H9 (cell line): Measurements from ENCODE around the gene VSIG2. TPM values are rescaled to one million over a fixed set of nuclear protein-coding genes. Genes with fewer than 3 reads are reported as not detected.

Source experiments
- DNase-seq: peaks from one replicate; pipeline ENCODE4 v3.0.0-alpha.2; 2017
- H2AFZ ChIP-seq: one replicate; pipeline ENCODE4 v1.6.1; 2013; ENCODE audit warnings: mild to moderate bottlenecking, low read length, control low read depth, moderate library complexity
- H2AK5ac ChIP-seq: 2 replicates; pipeline ENCODE4 v1.6.1; 2013; ENCODE audit warnings: low read length, control low read depth, mixed read lengths; ENCODE audit not compliant: insufficient read length
- H2BK120ac ChIP-seq: one replicate; pipeline ENCODE4 v1.6.1; 2013; ENCODE audit warnings: low read depth, mild to moderate bottlenecking, low read length, control low read depth, inconsistent platforms; ENCODE audit not compliant: poor library complexity, severe bottlenecking
- H2BK12ac ChIP-seq: 2 replicates; pipeline ENCODE4 v1.6.1; 2013; ENCODE audit warnings: low read length, control low read depth, mixed read lengths, low read depth; ENCODE audit not compliant: insufficient read length
- H2BK15ac ChIP-seq: 2 replicates; pipeline ENCODE4 v1.6.1; 2013; ENCODE audit warnings: low read depth, low read length, control low read depth
- H2BK20ac ChIP-seq: one replicate; pipeline ENCODE4 v1.6.1; 2013; ENCODE audit warnings: low read depth, mild to moderate bottlenecking, low read length, control low read depth, inconsistent platforms; ENCODE audit not compliant: poor library complexity, severe bottlenecking
- H2BK5ac ChIP-seq: 2 replicates; pipeline ENCODE4 v1.6.1; 2013; ENCODE audit warnings: low read length, control low read depth, mixed read lengths; ENCODE audit not compliant: insufficient read length
- H3K14ac ChIP-seq: 2 replicates; pipeline ENCODE4 v1.6.1; 2013; ENCODE audit warnings: low read length, control low read depth; ENCODE audit not compliant: insufficient read depth
- H3K18ac ChIP-seq: 2 replicates; pipeline ENCODE4 v1.6.1; 2013; ENCODE audit warnings: low read depth, mild to moderate bottlenecking, mixed read lengths, low read length, control low read depth; ENCODE audit not compliant: insufficient read length
- H3K23ac ChIP-seq: 2 replicates; pipeline ENCODE4 v1.6.1; 2013; ENCODE audit warnings: low read length, control low read depth, mixed read lengths, low read depth; ENCODE audit not compliant: insufficient read length
- H3K23me2 ChIP-seq: 2 replicates; pipeline ENCODE4 v1.6.1; 2013; ENCODE audit warnings: low read depth, mild to moderate bottlenecking, mixed read lengths, low read length, control low read depth; ENCODE audit not compliant: insufficient read length, poor library complexity, severe bottlenecking
- H3K27ac ChIP-seq: 2 replicates; pipeline ENCODE4 v1.5.1; 2013; ENCODE audit warnings: low read length, control low read depth, mixed read lengths, low read depth; ENCODE audit not compliant: insufficient read length
- H3K27me3 ChIP-seq: 2 replicates; pipeline ENCODE4 v1.6.1; 2013; ENCODE audit warnings: low read length, control low read depth, inconsistent platforms; ENCODE audit not compliant: insufficient read depth
- H3K4ac ChIP-seq: 2 replicates; pipeline ENCODE4 v1.6.1; 2013; ENCODE audit warnings: low read depth, mild to moderate bottlenecking, control low read depth, inconsistent platforms, low read length, moderate library complexity
- H3K4me1 ChIP-seq: 2 replicates; pipeline ENCODE4 v1.6.1; 2013; ENCODE audit warnings: low read length, control low read depth, inconsistent platforms; ENCODE audit not compliant: insufficient read depth
- H3K4me2 ChIP-seq: 2 replicates; pipeline ENCODE4 v1.6.1; 2013; ENCODE audit warnings: low read length, control low read depth, mixed read lengths; ENCODE audit not compliant: insufficient read length, insufficient read depth
- H3K56ac ChIP-seq: 2 replicates; pipeline ENCODE4 v1.6.1; 2013; ENCODE audit warnings: low read depth, mild to moderate bottlenecking, mixed read lengths, low read length, control low read depth; ENCODE audit not compliant: insufficient read length
- H3K79me1 ChIP-seq: 2 replicates; pipeline ENCODE4 v1.6.1; 2013; ENCODE audit warnings: low read depth, mild to moderate bottlenecking, moderate library complexity, low read length, control low read depth, inconsistent platforms; ENCODE audit not compliant: insufficient read depth, poor library complexity, severe bottlenecking
- H3K79me2 ChIP-seq: 2 replicates; pipeline ENCODE4 v1.6.1; 2013; ENCODE audit warnings: low read length, control low read depth, inconsistent platforms; ENCODE audit not compliant: insufficient read depth
- H3K9ac ChIP-seq: 2 replicates; pipeline ENCODE4 v1.6.1; 2013; ENCODE audit warnings: low read length, control low read depth, mixed read lengths; ENCODE audit not compliant: insufficient read length; ENCODE audit errors: extremely low read depth
- H3K9me3 ChIP-seq: one replicate; pipeline ENCODE4 v1.6.1; 2013; ENCODE audit warnings: low read depth, low read length, inconsistent platforms; ENCODE audit not compliant: control insufficient read depth
- H3T11ph ChIP-seq: one replicate; pipeline ENCODE4 v1.6.1; 2013; ENCODE audit warnings: mild to moderate bottlenecking, low read length, control low read depth, inconsistent platforms
- H4K20me1 ChIP-seq: one replicate; pipeline ENCODE4 v1.6.1; 2013; ENCODE audit not compliant: control insufficient read depth, insufficient read length, insufficient read depth
- H4K5ac ChIP-seq: 2 replicates; pipeline ENCODE4 v1.6.1; 2013; ENCODE audit warnings: low read depth, mild to moderate bottlenecking, mixed read lengths, low read length, control low read depth; ENCODE audit not compliant: insufficient read length
- H4K8ac ChIP-seq: replicated peaks from 2 replicates; pipeline ENCODE4 v1.6.1; 2013; ENCODE audit warnings: low read length, control low read depth, mixed read lengths, low read depth; ENCODE audit not compliant: insufficient read length
- H4K91ac ChIP-seq: 2 replicates; pipeline ENCODE4 v1.6.1; 2013; ENCODE audit warnings: low read depth, mild to moderate bottlenecking, moderate library complexity, mixed read lengths, low read length, control low read depth; ENCODE audit not compliant: insufficient read length
- H3K27ac Mint-ChIP-seq, 3 experiments: 2 replicates in 2 of 3; 3 replicates in 1 of 3; pipeline ENCODE4 v1.8.0; 2020 to 2021; ENCODE audit warnings: mixed read lengths in 3 of 3, mild to moderate bottlenecking in 1 of 3, moderate library complexity in 1 of 3
- H3K27me3 Mint-ChIP-seq: 2 replicates; pipeline ENCODE4 v1.8.0; 2021; ENCODE audit warnings: low read depth, mild to moderate bottlenecking, moderate library complexity, mixed read lengths
- H3K36me3 Mint-ChIP-seq, 3 experiments: 2 replicates in 2 of 3; 3 replicates in 1 of 3; pipeline ENCODE4 v1.8.0; 2020 to 2021; ENCODE audit warnings: low read depth in 3 of 3, mixed read lengths in 3 of 3; ENCODE audit not compliant: insufficient read depth in 1 of 3
- H3K4me1 Mint-ChIP-seq, 2 experiments: 2 replicates each; pipeline ENCODE4 v1.8.0; 2020; ENCODE audit warnings: mixed read lengths in 2 of 2
- H3K4me3 Mint-ChIP-seq, 2 experiments: 2 replicates in 1 of 2; 3 replicates in 1 of 2; pipeline ENCODE4 v1.8.0; 2020 to 2021; ENCODE audit warnings: mild to moderate bottlenecking in 2 of 2, mixed read lengths in 2 of 2, moderate library complexity in 1 of 2
- H3K9me3 Mint-ChIP-seq, 2 experiments: 2 replicates in 1 of 2; 3 replicates in 1 of 2; pipeline ENCODE4 v1.8.0; 2020; ENCODE audit warnings: mild to moderate bottlenecking in 2 of 2, mixed read lengths in 2 of 2, moderate library complexity in 1 of 2
- WGBS: extraction: QIAGEN DNeasy Blood & Tissue Kit; methylation state at CpG from one replicate; pipeline ENCODE4 v1.1.7; 2013; ENCODE audit warnings: missing lambda C conversion rate, low lambda C conversion rate, mixed read lengths; ENCODE audit not compliant: insufficient read length; ENCODE audit errors: extremely low coverage; 5-methylcytosine and 5-hydroxymethylcytosine counted together
- total RNA-seq: library from RNA; stranded (reverse); gene quantifications from 2 replicates; pipeline ENCODE4 v1.2.1, GENCODE V29; 2021
- TF ChIP-seq, protein P1 (sequence below): fragments of 200-600 bp; sonication (generic); conservative IDR thresholded peaks from 3 replicates; pipeline ENCODE4 v1.8.0; 2021; ENCODE audit warnings: antibody characterized with exemption, mild to moderate bottlenecking

Gene VSIG2
- total RNA-seq, 1 experiment from 2014 or later: not detected

DNA sequence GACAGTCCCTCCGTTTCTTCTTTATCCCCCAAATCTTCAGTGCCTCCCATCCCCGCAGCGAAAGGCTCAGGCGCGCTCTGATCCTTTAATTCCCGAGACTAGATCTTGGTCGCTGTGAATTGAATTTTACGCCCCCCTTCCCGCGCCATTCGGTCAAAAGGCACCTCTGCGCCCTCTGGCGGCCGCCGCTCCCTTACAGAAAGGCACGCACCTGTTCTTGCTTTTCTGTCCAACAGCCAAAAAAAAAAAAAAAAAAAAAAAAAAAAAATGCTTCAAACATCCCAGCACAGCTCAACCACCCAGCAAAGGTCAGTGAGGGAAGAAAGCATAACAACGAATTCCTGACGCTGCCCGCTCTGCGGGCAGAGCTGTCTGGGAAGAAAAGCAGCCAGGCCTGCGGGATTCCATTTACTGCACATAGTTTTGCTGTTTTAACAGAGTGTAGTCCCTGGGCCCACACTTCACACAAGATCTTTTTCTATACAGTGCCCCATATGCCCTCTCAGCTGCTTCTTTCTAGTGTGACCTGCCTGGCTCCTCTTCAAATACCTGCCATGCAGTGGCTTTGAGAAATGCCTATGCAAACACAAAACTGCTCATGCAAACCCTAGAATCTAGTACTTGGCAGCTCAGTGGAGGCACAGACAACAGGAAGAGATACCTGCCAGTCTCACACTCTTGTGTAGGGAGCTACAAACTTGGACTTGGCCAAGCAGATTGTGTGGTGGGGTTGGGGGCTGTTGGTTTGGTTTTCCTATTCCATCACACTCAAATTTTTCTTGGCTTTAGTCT lies 11.3 kb upstream of the VSIG2 start:
- Histone ChIP-seq H2BK120ac (no peak overlapping the region), H2AK5ac (no peak overlapping the region), H2BK15ac (no peak overlapping the region), H3K9me3 (no peaks in the 10 kb centered on the region), H3K23ac (no peak overlapping the region), H3K9ac (no peak overlapping the region), H2BK20ac (no peak overlapping the region), H3T11ph (no peak overlapping the region), H3K56ac (no peak overlapping the region), H3K23me2 (peaks cover 24% of the 10 kb centered on the region), H2BK12ac (no peak overlapping the region), H4K8ac (no peak overlapping the region), H4K5ac (no peak overlapping the region), H4K20me1 (no peaks in the 10 kb centered on the region), H3K18ac (no peak overlapping the region), H3K14ac (no peak overlapping the region), H4K91ac (no peak overlapping the region), H3K4me1 (no peaks in the 10 kb centered on the region), H2AFZ (no peak overlapping the region), H3K4me2 (peak overlapping the region; percentile 70), H3K27ac (no peak overlapping the region), H2BK5ac (no peak overlapping the region), H3K79me1 (no peaks in the 10 kb centered on the region), H3K4ac (no peak overlapping the region), H3K27me3 (peaks cover 37% of the 10 kb centered on the region), H3K79me2 (no peaks in the 10 kb centered on the region)
- peaks cover 8 to 13% (median 9%) of the 10 kb centered on the region in 3 experiments; a peak in 6 of 7 replicates for H3K36me3 Mint-ChIP-seq
- H3K4me3 Mint-ChIP-seq: peak overlapping the region; percentile 75 to 90
- TF ChIP-seq, protein P1, sequence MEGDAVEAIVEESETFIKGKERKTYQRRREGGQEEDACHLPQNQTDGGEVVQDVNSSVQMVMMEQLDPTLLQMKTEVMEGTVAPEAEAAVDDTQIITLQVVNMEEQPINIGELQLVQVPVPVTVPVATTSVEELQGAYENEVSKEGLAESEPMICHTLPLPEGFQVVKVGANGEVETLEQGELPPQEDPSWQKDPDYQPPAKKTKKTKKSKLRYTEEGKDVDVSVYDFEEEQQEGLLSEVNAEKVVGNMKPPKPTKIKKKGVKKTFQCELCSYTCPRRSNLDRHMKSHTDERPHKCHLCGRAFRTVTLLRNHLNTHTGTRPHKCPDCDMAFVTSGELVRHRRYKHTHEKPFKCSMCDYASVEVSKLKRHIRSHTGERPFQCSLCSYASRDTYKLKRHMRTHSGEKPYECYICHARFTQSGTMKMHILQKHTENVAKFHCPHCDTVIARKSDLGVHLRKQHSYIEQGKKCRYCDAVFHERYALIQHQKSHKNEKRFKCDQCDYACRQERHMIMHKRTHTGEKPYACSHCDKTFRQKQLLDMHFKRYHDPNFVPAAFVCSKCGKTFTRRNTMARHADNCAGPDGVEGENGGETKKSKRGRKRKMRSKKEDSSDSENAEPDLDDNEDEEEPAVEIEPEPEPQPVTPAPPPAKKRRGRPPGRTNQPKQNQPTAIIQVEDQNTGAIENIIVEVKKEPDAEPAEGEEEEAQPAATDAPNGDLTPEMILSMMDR: peak; percentile 81
- peak; percentile 84 for DNase-seq
- peaks cover 45% of the 10 kb centered on the region for H3K27me3 Mint-ChIP-seq
- no CpG with 5 or more reads among the region's 21 CpGs for WGBS
- H3K4me1 Mint-ChIP-seq: peaks cover 28 to 36% of the 10 kb centered on the region in 2 experiments
- H3K9me3 Mint-ChIP-seq: no peaks in the 10 kb centered on the region
- H3K27ac Mint-ChIP-seq: peak overlapping the region in 1 of 3 experiments; percentile 79; a peak in 2 of 7 replicates
